ENCODE data around the gene PPP4R4.

Gene PPP4R4

GRCh38 chr14:94162466-94162865 is 11.7 kb upstream of the PPP4R4 start:
- no peak for TF ChIP-seq CTCF (IDR thresholded peaks at IDR 0.05; ENCODE audit: low read depth, low read length)
- Histone ChIP-seq H3K36me3 (no peaks in the 10 kb centered on the region), H3K9me3 (ENCODE audit: severe bottlenecking) (no peaks in the 10 kb centered on the region), H3K27me3 (ENCODE audit: insufficient read depth, low read depth, severe bottlenecking) (no peaks in the 10 kb centered on the region), H3K4me3 (ENCODE audit: low read depth, low read length) (no peak overlapping the region), H3K27ac (no peak overlapping the region)
- DNase-seq, result no peak

- Histone ChIP-seq H3K27ac (no peak overlapping the region), H3K4me3 (ENCODE audit: low read depth, low read length) (no peak overlapping the region), H3K27me3 (ENCODE audit: insufficient read depth, low read depth, severe bottlenecking) (no peaks in the 10 kb centered on the region), H3K36me3 (no peaks in the 10 kb centered on the region), H3K9me3 (ENCODE audit: severe bottlenecking) (no peaks in the 10 kb centered on the region)
- TF ChIP-seq CTCF (IDR thresholded peaks at IDR 0.05; ENCODE audit: low read depth, low read length), result no peak
- no peak for DNase-seq
These were observed 10.3 kb upstream of the PPP4R4 start for GRCh38 chr14:94163796-94164195.

GRCh38 chr14:94164685-94165431 is 9.3 kb upstream of the PPP4R4 start:
- peak; percentile 22 for DNase-seq
- TF ChIP-seq CTCF (IDR thresholded peaks at IDR 0.05; ENCODE audit: low read depth, low read length), result no peak
- Histone ChIP-seq H3K27me3 (ENCODE audit: insufficient read depth, low read depth, severe bottlenecking) (no peaks in the 10 kb centered on the region), H3K27ac (peak overlapping the region; percentile 60), H3K4me3 (ENCODE audit: low read depth, low read length) (no peak overlapping the region), H3K36me3 (no peaks in the 10 kb centered on the region), H3K9me3 (ENCODE audit: severe bottlenecking) (no peaks in the 10 kb centered on the region)

GRCh38 chr14:94165744-94166143 is 8.4 kb upstream of the PPP4R4 start:
- H3K36me3 ChIP-seq, result no peaks in the 10 kb centered on the region
- TF ChIP-seq CTCF (IDR thresholded peaks at IDR 0.05; ENCODE audit: low read depth, low read length), result no peak
- H3K27ac ChIP-seq, result peak overlapping the region; percentile 60
- peak; percentile 45 for DNase-seq
- H3K9me3 ChIP-seq (ENCODE audit: severe bottlenecking), result no peaks in the 10 kb centered on the region
- H3K27me3 ChIP-seq (ENCODE audit: insufficient read depth, low read depth, severe bottlenecking), result no peaks in the 10 kb centered on the region
- H3K4me3 ChIP-seq (ENCODE audit: low read depth, low read length), result no peak overlapping the region

GRCh38 chr14:94170136-94170535 is 4.0 kb upstream of the PPP4R4 start:
- no peak for TF ChIP-seq CTCF (IDR thresholded peaks at IDR 0.05; ENCODE audit: low read depth, low read length)
- H3K9me3 ChIP-seq (ENCODE audit: severe bottlenecking), result no peaks in the 10 kb centered on the region
- H3K27ac ChIP-seq, result peak overlapping the region; percentile 30
- peak overlapping the region; percentile 7; the same call in 1 of the 2 replicates for H3K4me3 ChIP-seq (ENCODE audit: low read depth, low read length)
- DNase-seq, result peak; percentile 54
- H3K36me3 ChIP-seq, result no peaks in the 10 kb centered on the region
- H3K27me3 ChIP-seq (ENCODE audit: insufficient read depth, low read depth, severe bottlenecking), result no peaks in the 10 kb centered on the region

GRCh38 chr14:94171208-94171607 is 2.9 kb upstream of the PPP4R4 start:
- Histone ChIP-seq H3K27ac (peak overlapping the region; percentile 33), H3K27me3 (ENCODE audit: insufficient read depth, low read depth, severe bottlenecking) (no peaks in the 10 kb centered on the region), H3K9me3 (ENCODE audit: severe bottlenecking) (no peaks in the 10 kb centered on the region), H3K4me3 (ENCODE audit: low read depth, low read length) (no peak overlapping the region), H3K36me3 (no peaks in the 10 kb centered on the region)
- DNase-seq, result no peak
- TF ChIP-seq CTCF (IDR thresholded peaks at IDR 0.05; ENCODE audit: low read depth, low read length), result no peak
